Lower lobe of right lung (tissue), 2 donors: ENCODE data around the gene LAPTM5. TPM values are rescaled to one million over a fixed set of nuclear protein-coding genes. Genes with fewer than 3 reads are reported as not detected.

ENCODE experiments used
- ATAC-seq, 2 donors: fragments of 200-7000 bp; cut with Tn5 transposase; one replicate each; pipeline ENCODE4 v1.9.1; 2020 to 2022; ENCODE audit warnings: mild to moderate bottlenecking in 2 of 2, moderate library complexity in 2 of 2
- DNase-seq: peaks from one replicate; pipeline ENCODE4 v3.0.0-alpha.2; 2020
- H3K27ac ChIP-seq: fragments of 200-600 bp; one replicate; pipeline ENCODE4 v1.8.0; 2022
- H3K27me3 ChIP-seq: fragments of 200-600 bp; one replicate; pipeline ENCODE4 v1.8.0; 2022; ENCODE audit warnings: low read depth
- H3K36me3 ChIP-seq: fragments of 200-600 bp; one replicate; pipeline ENCODE4 v1.8.0; 2022; ENCODE audit warnings: mild to moderate bottlenecking
- H3K4me1 ChIP-seq: fragments of 200-600 bp; one replicate; pipeline ENCODE4 v1.8.0; 2022
- H3K4me3 ChIP-seq: fragments of 200-600 bp; one replicate; pipeline ENCODE4 v1.8.0; 2022; ENCODE audit warnings: mild to moderate bottlenecking
- H3K9me3 ChIP-seq: fragments of 200-600 bp; one replicate; pipeline ENCODE4 v1.8.0; 2022
- CTCF ChIP-seq: fragments of 200-600 bp; IDR thresholded peaks from one replicate; pipeline ENCODE4 v1.8.0; 2022; ENCODE audit warnings: antibody characterized with exemption, mild to moderate bottlenecking
- intact Hi-C: fragments of 100-400 bp; cut with DNase I; formaldehyde crosslinking; loops from one replicate; pipeline ENCODE4 v1.11.0; 2022
- total RNA-seq: library from RNA; stranded (reverse); fragmentation: NEBNext Ultra II Directional; extraction: Animal tissue kit (Norgen Biotek cat#: 25700); gene quantifications from one replicate; pipeline ENCODE4 v1.2.1, GENCODE V29; 2021
- donor health status: DM: no; HTN: yes; CAD: no; lungs with severe emphysema.

LAPTM5 gene
- total RNA-seq, 1 donor from 2014 or later: 544 TPM

- no peak for TF ChIP-seq CTCF
- no peak for ATAC-seq
- peaks cover 11% of the 10 kb centered on the region for H3K4me1 ChIP-seq
- peaks cover 7% of the 10 kb centered on the region for H3K9me3 ChIP-seq
- peak overlapping the region; percentile 63 for H3K4me3 ChIP-seq
- no peak for DNase-seq
- intact Hi-C loops: loop anchor here (10.0 kb wide), 1 partner anchor 55 kb away; no protein-coding TSS in a partner anchor
- H3K27me3 ChIP-seq: no peaks in the 10 kb centered on the region
- H3K27ac ChIP-seq: peak overlapping the region; percentile 98
- no peaks in the 10 kb centered on the region for H3K36me3 ChIP-seq
Measured at GRCh38 chr1:30719406-30720270, 37.9 kb downstream of the LAPTM5 start.

- peak; percentile 85 for DNase-seq
- Histone ChIP-seq H3K36me3 (no peaks in the 10 kb centered on the region), H3K9me3 (peaks cover 7% of the 10 kb centered on the region), H3K4me3 (peak overlapping the region; percentile 63), H3K4me1 (peaks cover 11% of the 10 kb centered on the region), H3K27me3 (no peaks in the 10 kb centered on the region), H3K27ac (peak overlapping the region; percentile 98)
- peak; percentile 98 for TF ChIP-seq CTCF
- peak; percentile 92 to 94 for ATAC-seq
- intact Hi-C loops: no loop called here
Measured at GRCh38 chr1:30718636-30719405, 38.8 kb downstream of the LAPTM5 start.

- no peaks in the 10 kb centered on the region for H3K27me3 ChIP-seq
- no peak for TF ChIP-seq CTCF
- ATAC-seq (peak; percentile 90 to 91), DNase-seq (peak; percentile 100)
- peak overlapping the region; percentile 49 for H3K4me3 ChIP-seq
- H3K27ac ChIP-seq: peak overlapping the region; percentile 68
- no peaks in the 10 kb centered on the region for H3K36me3 ChIP-seq
- H3K4me1 ChIP-seq: peaks cover 11% of the 10 kb centered on the region
- intact Hi-C loops: no loop called here
- H3K9me3 ChIP-seq: peaks cover 7% of the 10 kb centered on the region
Measured at GRCh38 chr1:30718091-30718635, 39.4 kb downstream of the LAPTM5 start.

- no peak overlapping the region for H3K4me3 ChIP-seq
- no peaks in the 10 kb centered on the region for H3K27me3 ChIP-seq
- no peak overlapping the region for H3K27ac ChIP-seq
- H3K36me3 ChIP-seq: no peaks in the 10 kb centered on the region
- ATAC-seq (no peak), DNase-seq (no peak)
- TF ChIP-seq CTCF: no peak
- peaks cover 11% of the 10 kb centered on the region for H3K4me1 ChIP-seq
- intact Hi-C loops: no loop called here
- peaks cover 7% of the 10 kb centered on the region for H3K9me3 ChIP-seq
Measured at GRCh38 chr1:30716646-30717045, 40.9 kb downstream of the LAPTM5 start.

- Histone ChIP-seq H3K4me3 (no peak overlapping the region), H3K4me1 (peaks cover 11% of the 10 kb centered on the region), H3K9me3 (peaks cover 7% of the 10 kb centered on the region), H3K36me3 (no peaks in the 10 kb centered on the region), H3K27ac (no peak overlapping the region), H3K27me3 (no peaks in the 10 kb centered on the region)
- DNase-seq: no peak
- ATAC-seq: no peak
- no peak for TF ChIP-seq CTCF
- intact Hi-C loops: no loop called here
Measured at GRCh38 chr1:30715886-30716285, 41.7 kb downstream of the LAPTM5 start.
